ENCODE data around the gene SBNO1.
"Not testable (repeated sequence)": the region's sequence is repeated elsewhere in the genome, so short reads cannot be mapped to it uniquely, and the experiment has no call there.

The SBNO1 gene

DNA sequence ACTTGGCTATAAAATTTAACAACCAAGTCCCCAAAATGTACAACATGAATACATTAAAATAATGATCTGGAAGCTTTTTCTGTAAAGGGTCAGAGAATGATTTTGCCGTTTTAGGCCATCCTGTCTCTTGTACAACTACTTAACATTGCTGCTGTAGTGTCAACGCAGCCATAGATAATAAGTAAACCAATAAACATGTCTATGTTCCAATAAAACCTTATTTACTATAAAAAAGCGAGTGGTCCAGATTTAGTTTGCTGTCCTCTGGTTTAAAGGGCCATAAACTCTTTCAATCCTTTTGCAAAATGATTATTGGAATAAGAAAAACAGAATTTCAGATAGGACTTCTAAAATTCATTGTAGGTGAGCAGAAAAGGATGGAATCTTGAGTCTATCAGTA, 29.2 kb downstream of the SBNO1 start:
- DNase-seq (ENCODE audit: low spot score): no peak
- in situ Hi-C loops (cut with MboI; ENCODE audit: low pct_unique_long_range_greater_than_20kb, low sequenced_read_pairs, unreplicated experiment): no loop called here
- TF ChIP-seq, protein P1, sequence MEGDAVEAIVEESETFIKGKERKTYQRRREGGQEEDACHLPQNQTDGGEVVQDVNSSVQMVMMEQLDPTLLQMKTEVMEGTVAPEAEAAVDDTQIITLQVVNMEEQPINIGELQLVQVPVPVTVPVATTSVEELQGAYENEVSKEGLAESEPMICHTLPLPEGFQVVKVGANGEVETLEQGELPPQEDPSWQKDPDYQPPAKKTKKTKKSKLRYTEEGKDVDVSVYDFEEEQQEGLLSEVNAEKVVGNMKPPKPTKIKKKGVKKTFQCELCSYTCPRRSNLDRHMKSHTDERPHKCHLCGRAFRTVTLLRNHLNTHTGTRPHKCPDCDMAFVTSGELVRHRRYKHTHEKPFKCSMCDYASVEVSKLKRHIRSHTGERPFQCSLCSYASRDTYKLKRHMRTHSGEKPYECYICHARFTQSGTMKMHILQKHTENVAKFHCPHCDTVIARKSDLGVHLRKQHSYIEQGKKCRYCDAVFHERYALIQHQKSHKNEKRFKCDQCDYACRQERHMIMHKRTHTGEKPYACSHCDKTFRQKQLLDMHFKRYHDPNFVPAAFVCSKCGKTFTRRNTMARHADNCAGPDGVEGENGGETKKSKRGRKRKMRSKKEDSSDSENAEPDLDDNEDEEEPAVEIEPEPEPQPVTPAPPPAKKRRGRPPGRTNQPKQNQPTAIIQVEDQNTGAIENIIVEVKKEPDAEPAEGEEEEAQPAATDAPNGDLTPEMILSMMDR (IDR thresholded peaks at IDR 0.05; ENCODE audit: extremely low read depth, insufficient read depth, missing control alignments): no peak

DNA sequence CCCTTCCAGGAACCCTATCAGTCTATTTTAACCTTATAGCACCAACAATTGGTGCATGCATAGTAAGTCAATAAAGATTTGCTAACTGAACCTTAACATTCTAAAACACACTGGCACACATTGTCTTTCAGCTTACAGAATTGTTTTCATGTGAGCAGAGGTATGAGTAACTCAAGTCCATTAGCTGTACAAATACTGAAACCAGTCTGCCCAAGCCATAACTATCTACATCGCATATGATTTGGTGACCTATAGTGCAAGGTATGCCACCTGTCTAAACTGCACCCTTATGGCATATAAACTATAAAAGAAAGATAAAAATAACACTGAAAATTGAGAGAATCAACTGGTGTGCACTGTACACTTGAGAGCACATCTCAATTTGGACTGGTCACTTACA, 34.8 kb downstream of the SBNO1 start:
- no peak for DNase-seq (ENCODE audit: low spot score)
- in situ Hi-C loops (cut with MboI; ENCODE audit: low pct_unique_long_range_greater_than_20kb, low sequenced_read_pairs, unreplicated experiment): no loop called here
- TF ChIP-seq, protein P1 (IDR thresholded peaks at IDR 0.05; ENCODE audit: extremely low read depth, insufficient read depth, missing control alignments): no peak

DNA sequence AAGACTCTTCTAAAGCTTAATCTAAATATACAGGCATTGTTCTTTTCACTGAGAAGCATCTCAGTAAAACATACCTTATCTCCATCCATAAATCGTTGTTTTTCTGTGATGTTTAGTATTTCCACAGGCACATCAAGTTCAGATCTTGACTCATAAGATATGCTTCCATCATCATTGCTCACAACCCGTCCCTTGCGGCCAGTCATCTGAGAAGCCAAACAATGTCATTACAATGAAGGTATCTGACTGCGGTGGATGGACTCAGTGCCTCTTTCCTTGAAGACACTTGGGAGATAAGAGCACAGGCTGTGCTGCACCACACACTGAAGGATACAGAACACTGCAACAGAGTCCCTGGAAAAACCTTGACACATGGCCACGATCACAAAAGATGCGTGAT, 44.8 kb downstream of the SBNO1 start:
- in situ Hi-C loops (cut with MboI; ENCODE audit: low pct_unique_long_range_greater_than_20kb, low sequenced_read_pairs, unreplicated experiment): no loop called here
- TF ChIP-seq, protein P1 (IDR thresholded peaks at IDR 0.05; ENCODE audit: extremely low read depth, insufficient read depth, missing control alignments): no peak
- DNase-seq (ENCODE audit: low spot score): no peak

DNA sequence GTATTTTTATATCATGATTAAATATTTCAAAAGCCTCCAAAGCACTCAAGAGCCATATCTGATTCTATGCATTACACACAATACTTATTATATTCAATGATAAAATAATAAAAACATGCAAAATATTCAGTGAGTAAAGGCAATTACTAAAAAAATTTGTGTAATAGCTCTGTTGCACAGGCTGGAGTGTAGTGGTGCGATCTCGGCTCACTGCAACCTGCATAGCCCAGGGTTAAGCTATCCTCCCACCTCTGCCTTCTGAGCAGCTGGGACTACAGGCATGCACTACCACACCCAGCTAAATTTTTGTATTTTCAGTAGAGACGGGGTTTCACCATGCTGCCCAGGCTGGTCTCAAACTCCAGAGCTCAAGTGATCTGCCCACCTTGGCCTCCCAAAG, 45.4 kb downstream of the SBNO1 start:
- DNase-seq (ENCODE audit: low spot score): no peak
- in situ Hi-C loops (cut with MboI; ENCODE audit: low pct_unique_long_range_greater_than_20kb, low sequenced_read_pairs, unreplicated experiment): no loop called here
- TF ChIP-seq, protein P1 (IDR thresholded peaks at IDR 0.05; ENCODE audit: extremely low read depth, insufficient read depth, missing control alignments): no peak

DNA sequence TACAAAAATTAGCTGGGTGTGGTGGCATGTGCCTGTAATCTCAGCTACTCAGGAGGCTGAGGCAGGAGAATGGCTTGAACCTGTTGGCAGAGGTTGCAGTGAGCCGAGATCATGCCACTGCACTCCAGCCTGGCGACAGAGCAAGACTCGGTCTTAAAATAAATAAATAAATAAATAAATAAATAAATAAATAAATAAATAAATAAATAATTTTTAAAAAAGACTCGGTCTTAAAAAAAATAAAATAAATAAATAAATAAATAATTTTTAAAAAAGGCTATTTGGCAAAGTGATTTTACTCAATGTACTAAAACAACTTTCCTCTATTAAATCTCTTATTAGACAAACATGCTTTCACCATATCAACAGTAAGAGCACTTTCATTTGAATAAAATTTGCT, 51.6 kb downstream of the SBNO1 start:
- DNase-seq (ENCODE audit: low spot score); in situ Hi-C loops (cut with MboI; ENCODE audit: low pct_unique_long_range_greater_than_20kb, low sequenced_read_pairs, unreplicated experiment): not testable (repeated sequence)

DNA sequence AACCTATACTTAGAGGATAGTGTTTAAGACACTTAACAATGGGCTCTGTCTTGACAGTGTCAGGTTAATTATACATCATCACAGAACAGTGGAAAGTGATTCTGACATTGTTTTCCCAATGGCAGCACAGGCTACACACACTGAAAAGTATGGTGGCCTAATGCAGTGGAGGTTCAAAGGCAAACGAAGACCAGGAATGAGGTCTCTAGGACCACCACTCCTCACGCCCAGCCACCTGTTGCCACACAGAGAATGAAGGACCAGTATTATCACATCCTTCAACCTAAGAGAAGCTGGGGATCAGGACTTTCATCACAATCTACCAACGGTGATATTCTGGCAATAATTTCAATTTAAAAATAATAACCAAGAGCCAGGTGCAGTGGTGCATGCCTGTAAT, 58.4 kb downstream of the SBNO1 start:
- no peak for DNase-seq (ENCODE audit: low spot score)
- TF ChIP-seq, protein P1 (IDR thresholded peaks at IDR 0.05; ENCODE audit: extremely low read depth, insufficient read depth, missing control alignments): no peak
- in situ Hi-C loops (cut with MboI; ENCODE audit: low pct_unique_long_range_greater_than_20kb, low sequenced_read_pairs, unreplicated experiment): no loop called here

DNA sequence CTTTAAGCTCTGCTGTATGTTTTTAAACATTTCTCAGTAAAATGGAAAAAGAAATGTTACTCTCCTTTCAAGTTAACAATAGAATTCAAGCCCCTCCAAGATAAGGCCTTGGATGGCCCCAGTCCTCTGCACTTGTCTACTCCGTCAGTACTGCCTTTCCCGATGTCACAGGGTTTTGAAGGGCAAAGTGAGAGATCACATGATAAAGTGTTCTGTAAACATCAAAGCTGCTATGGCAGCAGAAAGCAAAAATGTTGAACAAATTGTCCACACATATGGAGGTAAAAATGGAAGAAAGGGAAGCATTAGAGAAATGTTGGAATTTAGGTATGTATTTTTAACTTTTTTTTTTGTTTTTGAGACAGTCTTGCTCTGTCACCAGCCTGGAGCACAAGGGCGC, 59.5 kb downstream of the SBNO1 start:
- in situ Hi-C loops (cut with MboI; ENCODE audit: low pct_unique_long_range_greater_than_20kb, low sequenced_read_pairs, unreplicated experiment): no loop called here
- TF ChIP-seq, protein P1 (IDR thresholded peaks at IDR 0.05; ENCODE audit: extremely low read depth, insufficient read depth, missing control alignments): no peak
- DNase-seq (ENCODE audit: low spot score): no peak
